GM12878 (cell line): ENCODE results near the gene TRAF3.
"Not testable (repeated sequence)": the region's sequence is repeated elsewhere in the genome, so short reads cannot be mapped to it uniquely, and the experiment has no call there.

Source experiments
- BMI1 ChIP-seq: fragments of 450-650 bp; IDR thresholded peaks from 2 replicates; pipeline ENCODE4 v1.6.1; 2016; ENCODE audit warnings: mild to moderate bottlenecking, moderate library complexity, borderline replicate concordance
- CTCF ChIP-seq, 3 experiments: IDR thresholded peaks in 2 of 3; conservative IDR thresholded peaks in 1 of 3; 2 replicates each; pipeline ENCODE4 v1.5.1; 2011; ENCODE audit warnings: low read depth in 3 of 3, low read length in 3 of 3, mild to moderate bottlenecking in 3 of 3, control low read depth in 2 of 3, moderate library complexity in 2 of 3, inconsistent platforms in 1 of 3, mixed read lengths in 1 of 3; ENCODE audit not compliant: control insufficient read depth in 2 of 3, insufficient read depth in 1 of 3; ENCODE audit errors: extremely low read depth in 1 of 3
- ESRRA ChIP-seq: IDR thresholded peaks from 2 replicates; pipeline ENCODE4 v1.6.1; 2012; ENCODE audit warnings: mild to moderate bottlenecking, low read length, improper control_type of control experiment
- MAX ChIP-seq: IDR thresholded peaks from 2 replicates; pipeline ENCODE4 v1.6.1; 2012; ENCODE audit warnings: low read depth, low read length, improper control_type of control experiment
- POLR2A ChIP-seq: IDR thresholded peaks from 2 replicates; pipeline ENCODE4 v1.6.1; 2011; ENCODE audit warnings: low read depth, mild to moderate bottlenecking, low read length
- POLR2AphosphoS5 ChIP-seq: IDR thresholded peaks from 2 replicates; pipeline ENCODE4 v1.6.1; 2011; ENCODE audit warnings: mild to moderate bottlenecking, low read length, inconsistent platforms
- RCOR1 ChIP-seq: conservative IDR thresholded peaks from 2 replicates; pipeline ENCODE4 v1.6.1; 2012; ENCODE audit warnings: low read depth, low read length, improper control_type of control experiment
- SIN3A ChIP-seq: IDR thresholded peaks from 2 replicates; pipeline ENCODE4 v1.6.1; 2012; ENCODE audit warnings: low read depth, low read length, improper control_type of control experiment
- ZBTB11 ChIP-seq: fragments of 450-650 bp; formaldehyde crosslinking; IDR thresholded peaks from 2 replicates; pipeline ENCODE4 v1.5.0; 2022; ENCODE audit warnings: mild to moderate bottlenecking, missing genetic modification characterization
- ZNF384 ChIP-seq: IDR thresholded peaks from 2 replicates; pipeline ENCODE4 v1.6.1; 2012; ENCODE audit warnings: low read depth, mild to moderate bottlenecking, low read length, improper control_type of control experiment, borderline replicate concordance

- TF ChIP-seq ESRRA; BMI1; ZNF384; RCOR1; MAX; ZBTB11 (CRISPR knock-in tag); CTCF (IDR thresholded peaks at IDR 0.05 in 2 of 3, conservative IDR thresholded peaks at IDR 0.05 in 1 of 3; ENCODE audit: control insufficient read depth in 2 of 3, extremely low read depth in 1 of 3, insufficient read depth in 1 of 3, low read depth in 3 of 3, low read length in 3 of 3); POLR2A; SIN3A; POLR2AphosphoS5: not testable (repeated sequence)
Measured at GRCh38 chr14:102837120-102837519, 59.9 kb downstream of the TRAF3 start.
